ENCODE data around the gene IQCN.

IQCN gene

DNA sequence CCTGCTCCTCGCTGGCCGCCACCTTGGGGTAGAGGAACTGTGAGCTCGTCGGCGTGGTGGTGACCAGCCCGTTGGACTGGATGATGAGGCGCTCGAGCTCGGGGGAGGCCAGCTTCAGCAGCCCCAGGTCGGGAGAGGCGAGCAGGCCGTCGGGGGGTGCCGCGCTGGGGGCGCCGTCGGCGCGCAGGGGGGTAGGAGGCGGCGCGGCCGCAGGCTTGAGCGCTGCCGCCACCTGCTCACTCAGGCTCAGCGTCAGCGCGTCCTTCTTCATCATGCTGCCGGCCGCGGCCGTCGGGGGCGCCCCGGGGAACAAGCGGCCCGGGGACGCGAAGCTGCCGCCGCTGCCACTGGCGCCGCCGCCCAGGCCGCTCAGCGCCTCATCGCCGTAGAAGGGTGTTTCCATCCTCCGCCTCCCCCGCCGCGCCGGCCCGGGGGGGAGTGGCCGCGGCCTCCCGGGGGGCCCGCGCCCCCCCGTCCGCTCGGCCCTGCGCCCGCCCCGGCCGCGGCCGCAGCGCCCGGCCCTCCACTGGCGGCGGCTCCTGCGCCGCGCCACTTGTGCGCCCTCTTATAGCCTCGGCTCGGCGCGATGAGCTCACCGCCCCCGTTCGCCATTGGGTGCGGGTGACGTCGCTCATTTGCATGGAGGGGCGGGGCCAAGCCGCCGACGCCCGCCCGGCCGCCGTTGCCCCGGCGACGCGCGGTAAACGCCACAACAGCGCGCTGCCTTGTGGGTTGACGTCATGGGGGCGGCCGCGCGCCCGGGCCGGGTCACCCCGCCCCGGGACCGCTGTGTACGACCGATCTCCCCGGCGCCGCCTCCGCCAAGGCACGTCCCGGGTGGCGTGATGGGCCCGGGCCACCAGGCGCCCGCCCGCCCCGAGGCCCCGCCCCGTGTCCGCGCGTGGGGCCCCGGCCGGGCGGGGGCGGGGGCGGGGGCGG, 7.1 kb upstream of the IQCN start, which contains the start of gene JUND (continued):
- TF ChIP-seq ZNF629 (tag by site-specific recombination; IDR thresholded peaks at IDR 0.05) (peak; percentile 83), ZNF133 (tag by site-specific recombination; IDR thresholded peaks at IDR 0.05) (no peak), ZBTB17 (tag by site-specific recombination; IDR thresholded peaks at IDR 0.05) (no peak), ZNF677 (tag by site-specific recombination; IDR thresholded peaks at IDR 0.05) (0 out of 2 replicates have a peak, but pooled peaks have one; percentile 36), ZBTB48 (tag by site-specific recombination; IDR thresholded peaks at IDR 0.05) (no peak), ZNF202 (tag by site-specific recombination; IDR thresholded peaks at IDR 0.05; ENCODE audit: borderline replicate concordance) (no peak), REPIN1 (tag by site-specific recombination; IDR thresholded peaks at IDR 0.05; ENCODE audit: low read depth) (no peak), FEZF1 (tag by site-specific recombination; IDR thresholded peaks at IDR 0.05) (no peak), ZFP37 (tag by site-specific recombination; IDR thresholded peaks at IDR 0.05) (no peak), CTCF (tag by site-specific recombination; IDR thresholded peaks at IDR 0.05) (peak; percentile 20)
- TF ChIP-seq, protein P1, sequence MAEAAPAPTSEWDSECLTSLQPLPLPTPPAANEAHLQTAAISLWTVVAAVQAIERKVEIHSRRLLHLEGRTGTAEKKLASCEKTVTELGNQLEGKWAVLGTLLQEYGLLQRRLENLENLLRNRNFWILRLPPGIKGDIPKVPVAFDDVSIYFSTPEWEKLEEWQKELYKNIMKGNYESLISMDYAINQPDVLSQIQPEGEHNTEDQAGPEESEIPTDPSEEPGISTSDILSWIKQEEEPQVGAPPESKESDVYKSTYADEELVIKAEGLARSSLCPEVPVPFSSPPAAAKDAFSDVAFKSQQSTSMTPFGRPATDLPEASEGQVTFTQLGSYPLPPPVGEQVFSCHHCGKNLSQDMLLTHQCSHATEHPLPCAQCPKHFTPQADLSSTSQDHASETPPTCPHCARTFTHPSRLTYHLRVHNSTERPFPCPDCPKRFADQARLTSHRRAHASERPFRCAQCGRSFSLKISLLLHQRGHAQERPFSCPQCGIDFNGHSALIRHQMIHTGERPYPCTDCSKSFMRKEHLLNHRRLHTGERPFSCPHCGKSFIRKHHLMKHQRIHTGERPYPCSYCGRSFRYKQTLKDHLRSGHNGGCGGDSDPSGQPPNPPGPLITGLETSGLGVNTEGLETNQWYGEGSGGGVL (tag by site-specific recombination; IDR thresholded peaks at IDR 0.05): no peak

DNA sequence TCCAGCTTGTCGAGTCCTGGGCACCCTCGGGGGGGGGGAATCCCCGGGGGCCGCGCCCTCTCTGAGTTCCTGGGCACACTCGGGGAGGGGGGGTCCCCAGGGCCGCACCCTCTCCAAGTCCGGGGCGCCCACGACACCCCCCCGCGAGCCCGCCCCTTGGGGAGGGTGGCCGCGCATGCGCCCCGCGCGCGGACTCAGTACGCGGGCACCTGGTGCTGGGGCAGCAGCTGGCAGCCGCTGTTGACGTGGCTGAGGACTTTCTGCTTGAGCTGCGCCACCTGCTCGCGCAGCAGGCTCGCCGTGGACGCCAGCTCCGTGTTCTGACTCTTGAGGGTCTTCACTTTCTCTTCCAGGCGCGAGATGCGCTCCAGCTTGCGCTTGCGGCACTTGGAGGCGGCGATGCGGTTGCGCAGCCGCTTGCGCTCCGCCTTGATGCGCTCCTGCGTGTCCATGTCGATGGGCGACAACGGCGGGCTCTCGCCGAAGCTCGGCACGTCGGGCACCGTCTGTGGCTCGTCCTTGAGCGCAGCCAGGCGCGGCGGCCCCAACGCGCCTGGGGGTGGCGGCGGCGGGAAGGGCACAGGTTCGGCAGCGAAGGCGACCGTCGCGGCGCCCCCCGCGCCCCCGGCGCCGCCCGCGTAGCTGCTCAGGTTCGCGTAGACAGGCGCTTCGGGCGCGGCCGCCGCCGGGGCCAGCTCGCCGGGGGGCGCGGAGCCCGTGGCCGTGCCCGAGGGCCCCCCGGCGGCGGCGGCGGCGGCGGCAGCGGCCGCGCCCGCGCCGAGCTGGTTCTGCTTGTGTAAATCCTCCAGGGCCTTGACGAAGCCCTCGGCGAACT, 6.2 kb upstream of the IQCN start:
- peak overlapping the region; percentile 95 for H3K27ac ChIP-seq (ENCODE audit: extremely low read depth, low read depth, low read length)
- CTCF ChIA-PET: interaction anchor here (0.5 to 6.0 kb wide), 29 partner anchors 12 to 285 kb away, joined by 3 to 195 read pairs (median 7); partner anchors contain the start of genes IFI30, LSM4 and SSBP4
- peak overlapping the region; percentile 88 for H3K4me3 ChIP-seq (ENCODE audit: low read depth, low read length)
- H3K4me1 ChIP-seq (ENCODE audit: control insufficient read depth, insufficient read depth, low read length): no peaks in the 10 kb centered on the region
- POLR2A ChIA-PET: interaction anchor here (0.6 to 6.7 kb wide), 35 partner anchors 8 to 246 kb away, joined by 3 to 184 read pairs (median 5); partner anchors contain the start of genes LSM4, MPV17L2, PGPEP1 and RAB3A
- peaks cover 3 to 12% of the 10 kb centered on the region in 2 experiments; a peak in 2 of 3 replicates for H3K36me3 ChIP-seq (ENCODE audit: control insufficient read depth in 2 of 2, insufficient read depth in 1 of 2, low read length in 2 of 2)
- no peaks in the 10 kb centered on the region for H3K9me3 ChIP-seq (ENCODE audit: control insufficient read depth, insufficient read depth, low read depth, low read length)
- TF ChIP-seq ZNF645 (tag by site-specific recombination; IDR thresholded peaks at IDR 0.05) (peak; percentile 100), SETDB1 (IDR thresholded peaks at IDR 0.05; ENCODE audit: insufficient read length, low read length) (no peak), IKZF3 (tag by site-specific recombination; IDR thresholded peaks at IDR 0.05) (no peak), INSM2 (tag by site-specific recombination; IDR thresholded peaks at IDR 0.05) (0 out of 2 replicates have a peak, but pooled peaks have one; percentile 24), ZBTB7A (tag by site-specific recombination; IDR thresholded peaks at IDR 0.05; ENCODE audit: low read depth) (peak; percentile 74), GLIS1 (tag by site-specific recombination; IDR thresholded peaks at IDR 0.05) (peak; percentile 70), ZNF707 (tag by site-specific recombination; IDR thresholded peaks at IDR 0.05) (no peak), GLIS2 (tag by site-specific recombination; IDR thresholded peaks at IDR 0.05) (peak; percentile 97; the same call in 1 of the 2 replicates), ZNF146 (tag by site-specific recombination; IDR thresholded peaks at IDR 0.05) (0 out of 2 replicates have a peak, but pooled peaks have one; percentile 29), ZNF10 (tag by site-specific recombination; IDR thresholded peaks at IDR 0.05) (peak; percentile 60; the same call in 1 of the 2 replicates), ZNF561 (tag by site-specific recombination; IDR thresholded peaks at IDR 0.05; ENCODE audit: borderline replicate concordance) (no peak), SP3 (tag by site-specific recombination; IDR thresholded peaks at IDR 0.05) (peak; percentile 50)
- TF ChIP-seq, protein P2, sequence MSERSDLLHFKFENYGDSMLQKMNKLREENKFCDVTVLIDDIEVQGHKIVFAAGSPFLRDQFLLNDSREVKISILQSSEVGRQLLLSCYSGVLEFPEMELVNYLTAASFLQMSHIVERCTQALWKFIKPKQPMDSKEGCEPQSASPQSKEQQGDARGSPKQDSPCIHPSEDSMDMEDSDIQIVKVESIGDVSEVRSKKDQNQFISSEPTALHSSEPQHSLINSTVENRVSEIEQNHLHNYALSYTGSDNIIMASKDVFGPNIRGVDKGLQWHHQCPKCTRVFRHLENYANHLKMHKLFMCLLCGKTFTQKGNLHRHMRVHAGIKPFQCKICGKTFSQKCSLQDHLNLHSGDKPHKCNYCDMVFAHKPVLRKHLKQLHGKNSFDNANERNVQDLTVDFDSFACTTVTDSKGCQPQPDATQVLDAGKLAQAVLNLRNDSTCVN (tag by site-specific recombination; optimal IDR thresholded peaks at IDR 0.05): peak; percentile 97
- TF ChIP-seq, protein P1 (tag by site-specific recombination; IDR thresholded peaks at IDR 0.05): peak; percentile 86
